Choroid plexus epithelial cell (primary cell): ENCODE measurements around the gene SUPT16H.
"Not testable (repeated sequence)": the region's sequence is repeated elsewhere in the genome, so short reads cannot be mapped to it uniquely, and the experiment has no call there.

Experiments
- DNase-seq: peaks from one replicate; pipeline ENCODE4 v3.0.0-alpha.2; 2010; ENCODE audit warnings: low read depth
- H3K4me3 ChIP-seq: 2 replicates; pipeline ENCODE4 v1.5.1; 2011; ENCODE audit warnings: low read depth, mild to moderate bottlenecking, control low read depth, low read length, moderate library complexity
- TF ChIP-seq, protein P1 (sequence below): conservative IDR thresholded peaks from 2 replicates; pipeline ENCODE4 v1.5.1; 2011; ENCODE audit warnings: low read depth, mild to moderate bottlenecking, control low read depth, inconsistent platforms, low read length, moderate library complexity

The SUPT16H gene

DNA sequence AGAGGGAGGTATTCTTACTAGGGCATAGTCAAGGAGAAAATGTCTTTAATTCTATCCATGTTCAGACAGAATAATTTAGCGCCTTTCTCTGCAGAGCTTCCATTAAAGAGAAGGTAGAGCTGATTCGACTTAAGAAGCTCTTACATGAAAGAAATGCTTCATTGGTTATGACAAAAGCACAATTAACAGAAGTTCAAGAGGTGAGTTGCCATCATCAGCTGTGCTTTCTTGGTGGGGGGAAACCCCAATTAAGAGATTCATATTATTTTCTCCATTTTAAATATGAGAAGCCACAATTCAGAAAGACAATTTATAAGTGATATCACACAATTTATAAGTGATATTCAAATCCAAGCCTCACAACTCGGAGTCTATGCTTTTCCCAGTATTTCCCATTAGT, 76.2 kb downstream of the SUPT16H start:
- H3K4me3 ChIP-seq, result no peak overlapping the region
- no peak for DNase-seq
- TF ChIP-seq, protein P1, sequence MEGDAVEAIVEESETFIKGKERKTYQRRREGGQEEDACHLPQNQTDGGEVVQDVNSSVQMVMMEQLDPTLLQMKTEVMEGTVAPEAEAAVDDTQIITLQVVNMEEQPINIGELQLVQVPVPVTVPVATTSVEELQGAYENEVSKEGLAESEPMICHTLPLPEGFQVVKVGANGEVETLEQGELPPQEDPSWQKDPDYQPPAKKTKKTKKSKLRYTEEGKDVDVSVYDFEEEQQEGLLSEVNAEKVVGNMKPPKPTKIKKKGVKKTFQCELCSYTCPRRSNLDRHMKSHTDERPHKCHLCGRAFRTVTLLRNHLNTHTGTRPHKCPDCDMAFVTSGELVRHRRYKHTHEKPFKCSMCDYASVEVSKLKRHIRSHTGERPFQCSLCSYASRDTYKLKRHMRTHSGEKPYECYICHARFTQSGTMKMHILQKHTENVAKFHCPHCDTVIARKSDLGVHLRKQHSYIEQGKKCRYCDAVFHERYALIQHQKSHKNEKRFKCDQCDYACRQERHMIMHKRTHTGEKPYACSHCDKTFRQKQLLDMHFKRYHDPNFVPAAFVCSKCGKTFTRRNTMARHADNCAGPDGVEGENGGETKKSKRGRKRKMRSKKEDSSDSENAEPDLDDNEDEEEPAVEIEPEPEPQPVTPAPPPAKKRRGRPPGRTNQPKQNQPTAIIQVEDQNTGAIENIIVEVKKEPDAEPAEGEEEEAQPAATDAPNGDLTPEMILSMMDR, result no peak

DNA sequence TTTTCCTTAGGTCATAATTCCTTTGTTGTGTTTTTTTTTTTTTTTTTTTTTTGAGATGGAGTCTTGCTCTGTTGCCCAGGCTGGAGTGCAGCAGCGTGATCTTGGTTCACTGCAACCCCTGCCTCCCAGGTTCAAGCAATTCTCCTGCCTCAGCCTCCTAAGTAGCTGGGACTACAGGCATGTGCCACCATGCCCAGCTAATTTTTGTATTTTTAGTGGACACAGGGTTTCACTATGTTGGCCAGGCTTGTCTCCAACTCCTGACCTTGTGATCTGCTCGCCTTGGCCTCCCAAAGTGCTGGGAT, 81.0 kb downstream of the SUPT16H start:
- not testable (repeated sequence) for DNase-seq, H3K4me3 ChIP-seq

DNA sequence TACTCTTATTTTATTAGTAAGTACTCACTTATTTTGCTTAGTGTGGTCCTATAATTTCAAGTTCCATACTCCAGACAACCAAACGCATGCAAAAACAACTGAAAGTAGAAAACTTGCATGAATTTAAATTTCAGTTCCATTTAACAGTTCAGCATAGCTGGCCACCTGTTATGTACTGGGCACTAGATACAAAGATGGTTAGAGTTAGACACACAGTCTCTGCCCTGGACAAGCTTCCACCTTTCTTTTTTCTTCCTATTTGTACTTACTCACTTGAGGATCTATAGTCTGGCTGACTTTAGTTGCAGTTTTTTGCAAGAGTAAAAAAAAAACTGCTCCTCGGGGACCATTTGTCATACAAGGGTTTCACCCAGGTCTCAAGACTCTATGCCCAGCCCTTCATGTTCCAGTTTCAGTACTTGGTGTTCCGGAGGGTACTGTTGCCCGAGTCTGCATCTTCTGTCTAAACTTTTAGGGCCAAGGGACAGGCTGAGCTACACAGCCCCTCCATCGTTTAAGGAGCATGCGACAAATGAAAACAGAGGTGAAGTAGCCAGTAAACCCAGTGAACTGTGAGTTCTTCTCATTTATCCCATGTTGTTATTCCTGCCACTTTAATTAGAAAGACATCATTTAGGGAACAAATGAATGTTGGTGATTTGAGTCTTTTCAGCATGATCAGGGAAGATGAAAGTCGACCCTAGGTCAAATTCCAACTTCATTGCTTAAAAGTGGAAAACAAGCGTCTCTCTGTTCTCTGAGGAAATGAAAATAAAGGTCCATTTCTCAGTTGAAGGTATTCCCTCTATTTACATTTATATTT, 81.6 kb downstream of the SUPT16H start:
- DNase-seq, result no peak
- no peak overlapping the region for H3K4me3 ChIP-seq
- TF ChIP-seq, protein P1, result no peak
